ENCODE results near the gene POU4F1. TPM values are rescaled to one million over a fixed set of nuclear protein-coding genes. Genes with fewer than 3 reads are reported as not detected.
"Not testable (repeated sequence)": the region's sequence is repeated elsewhere in the genome, so short reads cannot be mapped to it uniquely, and the experiment has no call there.

POU4F1 gene
- total and polyA plus RNA-seq, 2 donors (not counting 1 experiment from before 2014, with no cell fraction given), result 0.17 to 0.51 TPM

DNA sequence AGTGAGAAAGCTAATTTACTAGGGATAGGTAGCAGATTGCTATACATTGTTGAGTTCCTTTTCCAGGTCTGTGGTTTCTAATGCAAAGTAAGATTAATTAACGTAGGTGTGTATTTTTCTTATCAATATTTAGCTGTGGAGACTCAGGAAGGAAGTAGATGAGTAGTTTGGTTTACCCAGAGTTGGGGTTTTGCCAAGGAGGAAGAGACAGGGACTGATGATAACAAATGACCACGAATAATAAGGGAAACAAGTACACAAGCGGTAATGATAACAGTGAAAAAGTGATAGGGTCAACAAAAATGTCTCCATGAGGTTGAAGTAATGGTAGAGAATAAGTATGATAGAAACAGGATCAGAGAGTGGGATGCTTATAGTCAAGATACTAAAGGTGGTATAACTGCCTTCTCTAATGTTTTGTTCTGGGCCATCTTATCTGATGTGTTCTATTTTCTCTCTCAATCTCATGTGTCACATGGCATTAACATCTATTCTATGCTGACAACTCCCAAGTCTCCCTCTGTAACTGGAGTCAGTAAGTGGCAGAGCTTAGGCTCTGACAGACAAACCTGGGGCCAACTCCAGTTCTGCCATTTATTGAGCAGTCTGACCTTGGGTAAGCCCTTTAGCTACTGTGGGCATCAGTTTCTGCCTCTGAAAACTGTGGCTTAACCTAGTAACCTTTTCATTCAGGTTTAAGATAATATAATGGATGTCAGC, 46.8 kb upstream of the POU4F1 start:
- Histone ChIP-seq H3K27ac (ENCODE audit: low read length in 2 of 2) (no peak overlapping the region), H3K9me3 (ENCODE audit: control extremely low read depth in 1 of 3, control insufficient read depth in 2 of 3, insufficient read depth in 1 of 3, low read length in 2 of 3) (no peaks in the 10 kb centered on the region), H3K4me1 (ENCODE audit: control insufficient read depth in 2 of 2, insufficient read depth in 2 of 2, low read length in 2 of 2) (peaks cover 12 to 14% of the 10 kb centered on the region in 2 donors), H3K79me2 (ENCODE audit: control insufficient read depth, insufficient read depth, low read length) (peaks cover 100% of the 10 kb centered on the region), H3K36me3 (replicated peaks in 1 of 2; ENCODE audit: control extremely low read depth in 1 of 2, control insufficient read depth in 1 of 2, extremely low read depth in 1 of 2, insufficient read depth in 2 of 2, low read length in 1 of 2) (peaks cover 0 to 1% of the 10 kb centered on the region in 2 experiments), H3K27me3 (replicated peaks in 1 of 4; ENCODE audit: control extremely low read depth in 1 of 4, control insufficient read depth in 3 of 4, insufficient read depth in 4 of 4, low read length in 3 of 4) (no peaks in the 10 kb centered on the region), H3K4me2 (replicated peaks; ENCODE audit: low read depth, low read length, poor library complexity, severe bottlenecking) (peak overlapping the region; percentile 4), H4K20me1 (ENCODE audit: control insufficient read depth, insufficient read depth, low read length, poor library complexity, severe bottlenecking) (peaks cover 98% of the 10 kb centered on the region), H2AFZ (ENCODE audit: insufficient read depth, low read depth, low read length, poor library complexity, severe bottlenecking) (no peak overlapping the region), H3K4me3 (ENCODE audit: control extremely low read depth in 1 of 5, extremely low read depth in 1 of 5, insufficient read depth in 1 of 5, low read depth in 2 of 5, low read length in 4 of 5) (no peak overlapping the region), H3K9ac (ENCODE audit: low read length) (no peak overlapping the region)
- CTCF ChIA-PET, result no interaction called here
- TF ChIP-seq, protein P1, sequence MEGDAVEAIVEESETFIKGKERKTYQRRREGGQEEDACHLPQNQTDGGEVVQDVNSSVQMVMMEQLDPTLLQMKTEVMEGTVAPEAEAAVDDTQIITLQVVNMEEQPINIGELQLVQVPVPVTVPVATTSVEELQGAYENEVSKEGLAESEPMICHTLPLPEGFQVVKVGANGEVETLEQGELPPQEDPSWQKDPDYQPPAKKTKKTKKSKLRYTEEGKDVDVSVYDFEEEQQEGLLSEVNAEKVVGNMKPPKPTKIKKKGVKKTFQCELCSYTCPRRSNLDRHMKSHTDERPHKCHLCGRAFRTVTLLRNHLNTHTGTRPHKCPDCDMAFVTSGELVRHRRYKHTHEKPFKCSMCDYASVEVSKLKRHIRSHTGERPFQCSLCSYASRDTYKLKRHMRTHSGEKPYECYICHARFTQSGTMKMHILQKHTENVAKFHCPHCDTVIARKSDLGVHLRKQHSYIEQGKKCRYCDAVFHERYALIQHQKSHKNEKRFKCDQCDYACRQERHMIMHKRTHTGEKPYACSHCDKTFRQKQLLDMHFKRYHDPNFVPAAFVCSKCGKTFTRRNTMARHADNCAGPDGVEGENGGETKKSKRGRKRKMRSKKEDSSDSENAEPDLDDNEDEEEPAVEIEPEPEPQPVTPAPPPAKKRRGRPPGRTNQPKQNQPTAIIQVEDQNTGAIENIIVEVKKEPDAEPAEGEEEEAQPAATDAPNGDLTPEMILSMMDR (IDR thresholded peaks at IDR 0.05), result no peak
- ATAC-seq (ENCODE audit: low read depth) (no peak), DNase-seq (no peak)
- H3K27me3 Mint-ChIP-seq, result no peaks in the 10 kb centered on the region
- H3K4me1 Mint-ChIP-seq, result peaks cover 32% of the 10 kb centered on the region
- H3K9me3 Mint-ChIP-seq (ENCODE audit: insufficient read depth), result no peaks in the 10 kb centered on the region
- H3K4me3 Mint-ChIP-seq, result no peak overlapping the region
- H3K27ac Mint-ChIP-seq, result no peak overlapping the region
- POLR2A ChIA-PET, result no interaction called here
- WGBS (ENCODE audit: insufficient coverage), result 46% methylated on average over 2 of the region's 3 CpGs
- intact Hi-C loops (cut with micrococcal nuclease), result no loop called here

DNA sequence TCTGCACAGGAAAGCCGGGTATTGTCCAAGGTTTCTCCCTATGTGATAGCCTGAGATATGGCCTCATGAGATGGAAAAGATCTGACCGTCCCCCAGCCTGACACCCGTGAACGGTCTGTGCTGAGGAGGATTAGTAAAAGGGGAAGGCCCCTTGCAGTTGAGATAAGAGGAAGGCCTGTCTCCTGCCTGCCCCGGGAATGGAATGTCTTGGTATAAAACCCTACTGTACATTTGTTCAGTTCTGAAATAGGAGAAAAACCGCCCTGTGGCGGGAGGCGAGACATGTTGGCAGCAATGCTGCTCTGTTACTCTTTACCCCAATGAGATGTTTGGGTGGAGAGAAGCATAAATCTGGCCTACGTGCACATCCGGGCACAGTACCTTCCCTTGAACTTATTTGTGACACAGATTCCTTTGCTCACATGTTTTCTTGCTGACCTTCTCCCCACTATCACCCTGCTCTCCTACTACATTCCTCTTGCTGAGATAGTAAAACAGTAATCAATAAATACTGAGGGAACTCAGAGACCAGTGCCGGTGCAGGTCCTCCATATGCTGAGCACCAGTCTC, 43.8 kb upstream of the POU4F1 start:
- H4K20me1 ChIP-seq (ENCODE audit: control insufficient read depth, insufficient read depth, low read length, poor library complexity, severe bottlenecking), result peaks cover 70% of the 10 kb centered on the region
- H3K27me3 Mint-ChIP-seq; H3K4me3 Mint-ChIP-seq; intact Hi-C loops (cut with micrococcal nuclease); ATAC-seq (ENCODE audit: low read depth); H3K4me3 ChIP-seq (ENCODE audit: control extremely low read depth in 1 of 5, extremely low read depth in 1 of 5, insufficient read depth in 1 of 5, low read depth in 2 of 5, low read length in 4 of 5); POLR2A ChIA-PET; H3K9me3 Mint-ChIP-seq (ENCODE audit: insufficient read depth); H3K4me2 ChIP-seq (replicated peaks; ENCODE audit: low read depth, low read length, poor library complexity, severe bottlenecking); H3K27me3 ChIP-seq (replicated peaks in 1 of 4; ENCODE audit: control extremely low read depth in 1 of 4, control insufficient read depth in 3 of 4, insufficient read depth in 4 of 4, low read length in 3 of 4); H3K27ac Mint-ChIP-seq; CTCF ChIA-PET; H3K27ac ChIP-seq (ENCODE audit: low read length in 2 of 2); H3K9ac ChIP-seq (ENCODE audit: low read length); DNase-seq; H3K9me3 ChIP-seq (ENCODE audit: control extremely low read depth in 1 of 3, control insufficient read depth in 2 of 3, insufficient read depth in 1 of 3, low read length in 2 of 3); H3K36me3 ChIP-seq (replicated peaks in 1 of 2; ENCODE audit: control extremely low read depth in 1 of 2, control insufficient read depth in 1 of 2, extremely low read depth in 1 of 2, insufficient read depth in 2 of 2, low read length in 1 of 2); H2AFZ ChIP-seq (ENCODE audit: insufficient read depth, low read depth, low read length, poor library complexity, severe bottlenecking): not testable (repeated sequence)
- peaks cover 19% of the 10 kb centered on the region for H3K4me1 Mint-ChIP-seq
- peaks cover 12 to 14% of the 10 kb centered on the region in 2 donors for H3K4me1 ChIP-seq (ENCODE audit: control insufficient read depth in 2 of 2, insufficient read depth in 2 of 2, low read length in 2 of 2)
- 90% methylated on average over 2 of the region's 11 CpGs for WGBS (ENCODE audit: insufficient coverage)
- H3K79me2 ChIP-seq (ENCODE audit: control insufficient read depth, insufficient read depth, low read length), result peaks cover 77% of the 10 kb centered on the region

Data from B cell (primary cell).